Colonic mucosa (tissue), 4 donors: ENCODE data around the gene ANAPC13. TPM values are rescaled to one million over a fixed set of nuclear protein-coding genes. Genes with fewer than 3 reads are reported as not detected.
A peak's percentile ranks its signal among the peaks of the same experiment; 100 is the strongest.

Source experiments
- DNase-seq: peaks from one replicate; pipeline ENCODE4 v3.0.0-alpha.2; 2020
- H3K27ac ChIP-seq: fragments of 200-600 bp; one replicate; pipeline ENCODE4 v1.8.0; 2021
- H3K27me3 ChIP-seq: fragments of 200-600 bp; one replicate; pipeline ENCODE4 v1.8.0; 2021
- H3K36me3 ChIP-seq: fragments of 200-600 bp; one replicate; pipeline ENCODE4 v1.8.0; 2021
- H3K4me1 ChIP-seq: fragments of 200-600 bp; one replicate; pipeline ENCODE4 v1.8.0; 2021; ENCODE audit warnings: mild to moderate bottlenecking
- H3K4me3 ChIP-seq: fragments of 200-600 bp; one replicate; pipeline ENCODE4 v1.8.0; 2021
- H3K9ac ChIP-seq, 2 donors: one replicate each; pipeline ENCODE4 v1.7.0; 2013; ENCODE audit warnings: control low read depth in 2 of 2, low read depth in 2 of 2, low read length in 2 of 2
- H3K9me3 ChIP-seq: fragments of 200-600 bp; one replicate; pipeline ENCODE4 v1.8.0; 2021
- intact Hi-C: fragments of 100-400 bp; cut with DNase I; formaldehyde crosslinking; loops from one replicate; pipeline ENCODE4 v1.14.1; 2022
- total RNA-seq, 2 donors: library from RNA; stranded (reverse); fragmentation: NEBNext Ultra II Directional in 1 of 2; extraction: Animal tissue kit (Norgen Biotek cat#: 25700) in 1 of 2; gene quantifications; one replicate each; pipeline ENCODE4 v1.2.1, GENCODE V29; 2021
- TF ChIP-seq, protein P1 (sequence below): fragments of 200-600 bp; IDR thresholded peaks from one replicate; pipeline ENCODE4 v1.8.0; 2022; ENCODE audit warnings: antibody characterized with exemption, mild to moderate bottlenecking
- donor health status: healthy.
- donor health status: DM: no; HTN: no; CAD: no.
- donor health status: DM: no; HTN: no; CAD: no.

The ANAPC13 gene
- total RNA-seq, 2 donors from 2014 or later, result 31.6 to 33.5 TPM

DNA sequence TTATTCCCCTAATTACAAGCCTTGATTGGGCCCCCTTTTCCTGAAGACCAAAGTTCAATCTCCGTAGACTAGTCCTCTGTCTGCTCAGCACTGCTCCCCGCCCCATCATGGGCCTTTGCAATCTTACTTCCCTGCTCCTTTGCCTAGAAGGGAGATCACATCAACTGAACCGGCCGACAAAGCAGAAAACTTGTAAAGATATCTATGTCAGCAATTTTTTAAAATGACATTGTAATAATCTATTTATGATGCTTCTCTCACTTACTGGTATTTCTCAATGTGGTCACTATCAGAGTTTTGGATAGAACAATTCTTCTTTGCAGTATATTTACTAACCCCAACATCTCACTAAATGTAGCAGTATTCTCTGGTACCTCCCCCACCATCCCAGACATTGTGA is 17.3 kb downstream of the ANAPC13 start:
- TF ChIP-seq, protein P1, sequence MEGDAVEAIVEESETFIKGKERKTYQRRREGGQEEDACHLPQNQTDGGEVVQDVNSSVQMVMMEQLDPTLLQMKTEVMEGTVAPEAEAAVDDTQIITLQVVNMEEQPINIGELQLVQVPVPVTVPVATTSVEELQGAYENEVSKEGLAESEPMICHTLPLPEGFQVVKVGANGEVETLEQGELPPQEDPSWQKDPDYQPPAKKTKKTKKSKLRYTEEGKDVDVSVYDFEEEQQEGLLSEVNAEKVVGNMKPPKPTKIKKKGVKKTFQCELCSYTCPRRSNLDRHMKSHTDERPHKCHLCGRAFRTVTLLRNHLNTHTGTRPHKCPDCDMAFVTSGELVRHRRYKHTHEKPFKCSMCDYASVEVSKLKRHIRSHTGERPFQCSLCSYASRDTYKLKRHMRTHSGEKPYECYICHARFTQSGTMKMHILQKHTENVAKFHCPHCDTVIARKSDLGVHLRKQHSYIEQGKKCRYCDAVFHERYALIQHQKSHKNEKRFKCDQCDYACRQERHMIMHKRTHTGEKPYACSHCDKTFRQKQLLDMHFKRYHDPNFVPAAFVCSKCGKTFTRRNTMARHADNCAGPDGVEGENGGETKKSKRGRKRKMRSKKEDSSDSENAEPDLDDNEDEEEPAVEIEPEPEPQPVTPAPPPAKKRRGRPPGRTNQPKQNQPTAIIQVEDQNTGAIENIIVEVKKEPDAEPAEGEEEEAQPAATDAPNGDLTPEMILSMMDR, result no peak
- H3K9ac ChIP-seq, result no peak overlapping the region
- no peak overlapping the region for H3K27ac ChIP-seq
- H3K36me3 ChIP-seq, result no peaks in the 10 kb centered on the region
- no peaks in the 10 kb centered on the region for H3K27me3 ChIP-seq
- H3K4me1 ChIP-seq, result no peaks in the 10 kb centered on the region
- no peak for DNase-seq
- H3K4me3 ChIP-seq, result no peak overlapping the region
- H3K9me3 ChIP-seq, result no peaks in the 10 kb centered on the region
- intact Hi-C loops, result no loop called here

- Histone ChIP-seq H3K36me3 (no peaks in the 10 kb centered on the region), H3K27me3 (no peaks in the 10 kb centered on the region), H3K9me3 (no peaks in the 10 kb centered on the region), H3K9ac (no peak overlapping the region), H3K4me3 (no peak overlapping the region), H3K4me1 (no peaks in the 10 kb centered on the region), H3K27ac (no peak overlapping the region)
- intact Hi-C loops, result no loop called here
- DNase-seq, result no peak
- TF ChIP-seq, protein P1, result no peak
These were observed 19.5 kb downstream of the ANAPC13 start for GRCh38 chr3:134466331-134466730.

DNA sequence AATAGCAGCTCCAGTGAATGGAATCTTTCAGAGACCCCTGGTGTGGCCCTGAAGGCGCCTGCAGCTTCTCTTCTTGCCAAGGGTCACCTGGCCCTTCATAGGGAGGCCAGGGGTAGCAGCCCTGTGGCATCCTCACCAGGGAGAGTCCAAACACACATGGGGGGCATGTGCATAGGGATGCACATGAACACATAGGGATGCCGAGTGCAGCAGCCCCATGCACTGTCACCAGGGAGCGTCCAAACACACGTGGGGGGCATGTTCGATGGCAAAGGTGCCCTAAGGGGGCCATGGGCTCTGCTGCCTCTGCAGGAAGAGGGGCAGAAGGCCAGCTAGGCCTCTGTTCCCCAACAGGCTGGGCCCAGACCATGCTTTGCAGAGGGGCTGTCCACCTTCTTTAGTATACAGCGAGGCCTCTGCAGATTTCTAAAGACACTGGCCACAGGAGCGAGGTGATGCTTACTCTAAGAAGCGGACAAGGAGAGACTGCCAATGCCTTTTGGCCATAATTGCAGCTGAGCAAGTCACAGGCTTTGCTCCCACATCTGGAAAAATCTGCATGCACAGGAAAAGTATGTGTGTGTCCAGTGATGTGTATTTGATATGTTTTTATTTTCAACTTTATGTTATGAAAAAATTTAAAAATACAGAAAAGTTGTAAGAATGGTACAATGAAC is 21.0 kb downstream of the ANAPC13 start:
- Histone ChIP-seq H3K27me3 (no peaks in the 10 kb centered on the region), H3K9me3 (no peaks in the 10 kb centered on the region), H3K9ac (no peak overlapping the region), H3K27ac (no peak overlapping the region), H3K4me3 (no peak overlapping the region), H3K4me1 (no peaks in the 10 kb centered on the region), H3K36me3 (no peaks in the 10 kb centered on the region)
- intact Hi-C loops, result no loop called here
- no peak for DNase-seq
- TF ChIP-seq, protein P1, result no peak

- H3K27ac ChIP-seq, result no peak overlapping the region
- no peaks in the 10 kb centered on the region for H3K4me1 ChIP-seq
- intact Hi-C loops, result no loop called here
- H3K9ac ChIP-seq, result no peak overlapping the region
- peak; percentile 28 for DNase-seq
- TF ChIP-seq, protein P1, result no peak
- no peaks in the 10 kb centered on the region for H3K36me3 ChIP-seq
- no peak overlapping the region for H3K4me3 ChIP-seq
- H3K9me3 ChIP-seq, result no peaks in the 10 kb centered on the region
- H3K27me3 ChIP-seq, result no peaks in the 10 kb centered on the region
These were observed 21.6 kb downstream of the ANAPC13 start for GRCh38 chr3:134464064-134464688.

DNA sequence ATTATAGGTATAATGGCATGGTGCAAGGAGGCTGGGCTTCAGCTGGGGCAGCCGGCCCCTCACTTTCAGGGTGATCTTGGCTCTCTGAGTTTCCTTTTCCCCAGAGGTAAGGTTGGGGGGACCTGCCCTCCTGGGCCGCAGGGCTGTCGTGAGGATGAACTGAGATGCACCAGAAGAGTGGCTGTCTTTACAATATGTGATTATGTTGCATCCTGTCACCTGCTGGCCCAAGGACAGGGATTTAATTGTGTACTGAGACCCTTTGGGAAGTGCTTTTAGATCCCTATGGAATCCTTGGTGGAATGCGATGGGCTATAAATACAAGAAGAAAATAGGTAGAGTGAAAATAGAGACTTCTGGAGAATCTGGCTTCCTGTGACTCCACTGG is 22.1 kb downstream of the ANAPC13 start:
- Histone ChIP-seq H3K27ac (no peak overlapping the region), H3K9ac (no peak overlapping the region), H3K36me3 (no peaks in the 10 kb centered on the region), H3K9me3 (no peaks in the 10 kb centered on the region), H3K4me1 (no peaks in the 10 kb centered on the region), H3K4me3 (no peak overlapping the region), H3K27me3 (no peaks in the 10 kb centered on the region)
- no peak for DNase-seq
- intact Hi-C loops, result no loop called here
- TF ChIP-seq, protein P1, result no peak
